Calu3 (cell line): ENCODE results near the gene CACNA1I. TPM values are rescaled to one million over a fixed set of nuclear protein-coding genes. Genes with fewer than 3 reads are reported as not detected.
A peak's percentile ranks its signal among the peaks of the same experiment; 100 is the strongest.

Experiments used
- BruUV-seq: library from RNA; stranded (reverse); fragments of 400-500 nt; replicated peaks from 2 replicates; lab custom pipeline; 2021; lab: Mats Ljungman, UMichigan
- CTCF ChIA-PET: fragments of 300-600 bp; sonication (Branson Sonifier 250); formaldehyde crosslinking; loops from one replicate; lab custom pipeline; 2022; ENCODE audit warnings: antibody characterized with exemption; lab: Charles Lee
- DNase-seq: peaks from one replicate; pipeline ENCODE4 v3.0.0; 2022
- H3K27ac Mint-ChIP-seq: one replicate; pipeline ENCODE4 v1.8.0; 2022; ENCODE audit warnings: mixed read lengths; ENCODE audit not compliant: unreplicated experiment
- H3K27me3 Mint-ChIP-seq: one replicate; pipeline ENCODE4 v1.8.0; 2022; ENCODE audit warnings: mixed read lengths; ENCODE audit not compliant: unreplicated experiment
- H3K36me3 Mint-ChIP-seq: one replicate; pipeline ENCODE4 v1.8.0; 2022; ENCODE audit warnings: mild to moderate bottlenecking, moderate library complexity, mixed read lengths; ENCODE audit not compliant: insufficient read depth, unreplicated experiment
- H3K4me1 Mint-ChIP-seq: one replicate; pipeline ENCODE4 v1.8.0; 2022; ENCODE audit warnings: mild to moderate bottlenecking, low read depth, mixed read lengths; ENCODE audit not compliant: unreplicated experiment
- H3K4me3 Mint-ChIP-seq: one replicate; pipeline ENCODE4 v1.8.0; 2022; ENCODE audit warnings: mild to moderate bottlenecking, low read depth, moderate library complexity, mixed read lengths; ENCODE audit not compliant: unreplicated experiment
- H3K9me3 Mint-ChIP-seq: one replicate; pipeline ENCODE4 v1.8.0; 2022; ENCODE audit warnings: low read depth, mixed read lengths; ENCODE audit not compliant: unreplicated experiment
- CTCF ChIP-seq: fragments of 200-600 bp; IDR thresholded peaks from one replicate; pipeline ENCODE4 v1.8.0; 2022; ENCODE audit warnings: antibody characterized with exemption; ENCODE audit not compliant: unreplicated experiment
- intact Hi-C: fragments of 100-400 bp; cut with micrococcal nuclease; formaldehyde crosslinking; loops from one replicate; pipeline ENCODE4 v1.10.0; 2022; ENCODE audit not compliant: unreplicated experiment
- total RNA-seq: library from RNA; stranded (reverse); gene quantifications from 2 replicates; pipeline ENCODE4 v1.2.3, GENCODE V29; 2022

CACNA1I gene
- total RNA-seq, 1 experiment from 2014 or later: 0.05 TPM

- intact Hi-C loops: loop anchor here (5.0 kb wide), 1 partner anchor 499 kb away; no protein-coding TSS in a partner anchor
- CTCF ChIA-PET: no interaction called here
- H3K4me3 Mint-ChIP-seq: no peak overlapping the region
- H3K27me3 Mint-ChIP-seq: peaks cover 27% of the 10 kb centered on the region
- H3K36me3 Mint-ChIP-seq: peaks cover 5% of the 10 kb centered on the region
- DNase-seq: no peak
- BruUV-seq: no TSS peak
- TF ChIP-seq CTCF: no peak
- H3K9me3 Mint-ChIP-seq: no peaks in the 10 kb centered on the region
- H3K4me1 Mint-ChIP-seq: no peaks in the 10 kb centered on the region
- no peak overlapping the region for H3K27ac Mint-ChIP-seq
These were observed 32.6 kb upstream of the CACNA1I start for GRCh38 chr22:39537975-39538374.

GRCh38 chr22:39543095-39543494, 27.5 kb upstream of the CACNA1I start:
- Mint-ChIP-seq H3K27me3 (peaks cover 74% of the 10 kb centered on the region), H3K36me3 (no peaks in the 10 kb centered on the region), H3K9me3 (no peaks in the 10 kb centered on the region), H3K4me1 (peaks cover 9% of the 10 kb centered on the region), H3K27ac (no peak overlapping the region), H3K4me3 (no peak overlapping the region)
- DNase-seq: no peak
- CTCF ChIA-PET: interaction anchor here (1.0 kb wide), 2 partner anchors 31 to 482 kb away, joined by 3 read pairs; no protein-coding TSS in a partner anchor
- intact Hi-C loops: loop anchor here (10.0 kb wide), 1 partner anchor 392 kb away; no protein-coding TSS in a partner anchor
- peak; percentile 35 for TF ChIP-seq CTCF
- no TSS peak for BruUV-seq

GRCh38 chr22:39545386-39546365, 24.9 kb upstream of the CACNA1I start:
- CTCF ChIA-PET: no interaction called here

More at GRCh38 chr22:39545386-39546365, 24.9 kb upstream of the CACNA1I start:
- no peaks in the 10 kb centered on the region for H3K36me3 Mint-ChIP-seq
- peaks cover 75% of the 10 kb centered on the region for H3K27me3 Mint-ChIP-seq
- no TSS peak for BruUV-seq
- no peak overlapping the region for H3K4me3 Mint-ChIP-seq
- peaks cover 9% of the 10 kb centered on the region for H3K4me1 Mint-ChIP-seq
- no peak for TF ChIP-seq CTCF
- intact Hi-C loops: loop anchor here (10.0 kb wide), 1 partner anchor 389 kb away; no protein-coding TSS in a partner anchor
- no peak for DNase-seq
- no peak overlapping the region for H3K27ac Mint-ChIP-seq
- H3K9me3 Mint-ChIP-seq: no peaks in the 10 kb centered on the region
